ENCODE data around the gene SFXN5. TPM values are rescaled to one million over a fixed set of nuclear protein-coding genes. Genes with fewer than 3 reads are reported as not detected.
A peak's percentile ranks its signal among the peaks of the same experiment; 100 is the strongest.

SFXN5 gene
- total and polyA plus RNA-seq, 2 of the 8 experiments (the other 6 are each of a cell fraction or from before 2014, with no cell fraction given), result 29.3 to 33.1 TPM

- H4K5ac ChIP-seq (ENCODE audit: insufficient read length, low read depth, low read length), result no peak overlapping the region
- H4K91ac ChIP-seq (replicated peaks; ENCODE audit: insufficient read length, low read length), result no peak overlapping the region
- H3K4ac ChIP-seq (replicated peaks; ENCODE audit: insufficient read length, low read depth, low read length), result no peak overlapping the region
- H3K27me3 ChIP-seq (replicated peaks in 1 of 4; ENCODE audit: control insufficient read depth in 3 of 4, extremely low read depth in 1 of 4, insufficient read depth in 3 of 4, low read length in 3 of 4), result no peaks in the 10 kb centered on the region
- peaks cover 8% of the 10 kb centered on the region for H3K79me1 ChIP-seq (ENCODE audit: low read depth, low read length)
- H2BK20ac ChIP-seq (ENCODE audit: low read length), result 0 out of 2 replicates have a peak overlapping the region, but pooled peaks have one; percentile 90
- H3K4me2 ChIP-seq (ENCODE audit: insufficient read depth in 1 of 2, low read depth in 2 of 2, low read length in 2 of 2), result peak overlapping the region in 1 of 2 experiments; percentile 35; a peak in 1 of 4 replicates
- peak overlapping the region; percentile 4; the same call in 1 of the 2 replicates for H2BK12ac ChIP-seq (ENCODE audit: low read depth, low read length)
- no peak overlapping the region for H3K56ac ChIP-seq (replicated peaks; ENCODE audit: insufficient read length, low read depth, low read length)
- peak overlapping the region; percentile 85; the same call in 1 of the 2 replicates for H2BK15ac ChIP-seq (ENCODE audit: low read length)
- no peak overlapping the region; the same call in 1 of the 2 replicates for H4K8ac ChIP-seq (ENCODE audit: extremely low read depth, insufficient read depth, low read length)
- TF ChIP-seq TEAD4 (IDR thresholded peaks at IDR 0.05; ENCODE audit: low read depth, low read length), result 0 out of 2 replicates have a peak, but pooled peaks have one; percentile 12
- TF ChIP-seq JUN (IDR thresholded peaks at IDR 0.05; ENCODE audit: low read depth, low read length), result no peak
- H2BK120ac ChIP-seq (replicated peaks; ENCODE audit: low read depth, low read length), result no peak overlapping the region
- H3K18ac ChIP-seq (ENCODE audit: extremely low read depth, low read length), result peak overlapping the region; percentile 60; the same call in 1 of the 2 replicates
- peak overlapping the region; percentile 32; the same call in 1 of the 2 replicates for H2AK5ac ChIP-seq (ENCODE audit: low read depth, low read length)
- H3K27ac ChIP-seq (ENCODE audit: low read depth, low read length), result no peak overlapping the region
- H3K36me3 ChIP-seq (ENCODE audit: control insufficient read depth in 2 of 4, insufficient read depth in 4 of 4, low read length in 3 of 4), result no peaks in the 10 kb centered on the region
- H3K4me1 ChIP-seq (replicated peaks in 1 of 4; ENCODE audit: control insufficient read depth in 3 of 4, insufficient read depth in 4 of 4, low read length in 3 of 4), result peaks cover 4 to 11% (median 9%) of the 10 kb centered on the region in 4 experiments; a peak in 5 of 7 replicates
- DNase-seq (ENCODE audit: low read depth in 1 of 2, low spot score in 2 of 2), result no peak
- FAIRE-seq, result no peak
- no peak overlapping the region for H3K23ac ChIP-seq (ENCODE audit: insufficient read length)
- no peaks in the 10 kb centered on the region for H3K9me3 ChIP-seq (ENCODE audit: insufficient read depth in 2 of 2, low read depth in 1 of 2, low read length in 1 of 2)
- POLR2A ChIA-PET (ENCODE audit: partially characterized antibody), result interaction anchor here (0.9 to 2.3 kb wide), 2 partner anchors 10 to 14 kb away, joined by 3 to 9 read pairs; partner anchors contain the start of gene RAB11FIP5
- no peaks in the 10 kb centered on the region for H3K23me2 ChIP-seq (ENCODE audit: low read depth, low read length)
- CTCF ChIA-PET (ENCODE audit: partially characterized antibody), result interaction anchor here (0.8 to 7.0 kb wide), 5 partner anchors 11 to 153 kb away, joined by 3 to 53 read pairs (median 3); partner anchors contain the start of gene RAB11FIP5
- H2BK5ac ChIP-seq (ENCODE audit: low read depth, low read length), result peak overlapping the region; percentile 7
- WGBS, 2 experiments (ENCODE audit: extremely low coverage in 1 of 2, insufficient coverage in 1 of 2, insufficient read length in 1 of 2, insufficient replicate concordance in 2 of 2, low coverage in 1 of 2, low lambda C conversion rate in 2 of 2, missing lambda C conversion rate in 1 of 2), result 74% methylated on average over 12 of the region's 12 CpGs; no CpG with 5 or more reads in 1 of the 2 experiments
- no peak overlapping the region for H3K9ac ChIP-seq (replicated peaks in 1 of 4; ENCODE audit: extremely low read depth in 1 of 4, low read depth in 3 of 4, low read length in 3 of 4)
- H3K14ac ChIP-seq (ENCODE audit: insufficient read length), result no peak overlapping the region
- peaks cover 4 to 11% of the 10 kb centered on the region in 2 experiments for H4K20me1 ChIP-seq (replicated peaks in 1 of 2; ENCODE audit: control insufficient read depth in 1 of 2, insufficient read depth in 2 of 2, low read length in 2 of 2)
- H2AFZ ChIP-seq (ENCODE audit: low read length), result no peak overlapping the region
- no peaks in the 10 kb centered on the region; a peak in 1 of 4 replicates for H3K79me2 ChIP-seq (ENCODE audit: control insufficient read depth in 1 of 2, insufficient read depth in 2 of 2, low read length in 2 of 2)
- H3K4me3 ChIP-seq (ENCODE audit: extremely low read depth in 1 of 4, insufficient read depth in 2 of 4, low read depth in 3 of 4, low read length in 4 of 4), result no peak overlapping the region
Measured at GRCh38 chr2:73101626-73102256, 30.2 kb upstream of the SFXN5 start.
